HG02970 (cell line): ENCODE results near the gene VAMP8.
"Not testable (repeated sequence)": the region's sequence is repeated elsewhere in the genome, so short reads cannot be mapped to it uniquely, and the experiment has no call there.

Experiments used
- ATAC-seq: cut with Tn5 transposase; IDR thresholded peaks from one replicate; pipeline ENCODE4 v1.9.1; 2021; ENCODE audit warnings: mild to moderate bottlenecking, moderate library complexity, moderate number of reproducible peaks; ENCODE audit not compliant: unreplicated experiment, low FRiP score

VAMP8 gene

GRCh38 chr2:85577386-85578242, at the start of gene VAMP8:
Gene VAMP8 (plus strand): TSS chr2:85577586. CDS start chr2:85577647, 61 bp downstream.
- ATAC-seq = no peak

GRCh38 chr2:85527787-85528186, 49.6 kb upstream of the VAMP8 start:
- ATAC-seq = no peak

GRCh38 chr2:85528355-85528754, 49.0 kb upstream of the VAMP8 start:
- no peak for ATAC-seq

GRCh38 chr2:85529809-85530208, 47.6 kb upstream of the VAMP8 start:
- ATAC-seq = no peak

GRCh38 chr2:85531589-85531988, 45.8 kb upstream of the VAMP8 start:
- no peak for ATAC-seq

GRCh38 chr2:85534099-85534498, 43.3 kb upstream of the VAMP8 start:
- ATAC-seq = no peak

- no peak for ATAC-seq
Measured at GRCh38 chr2:85534881-85535280, 42.5 kb upstream of the VAMP8 start.

GRCh38 chr2:85536479-85536878, 40.9 kb upstream of the VAMP8 start:
- ATAC-seq = no peak

- ATAC-seq = no peak
Measured at GRCh38 chr2:85537600-85538506, 39.5 kb upstream of the VAMP8 start.

- peak; percentile 74 for ATAC-seq
Measured at GRCh38 chr2:85538507-85539360, 38.7 kb upstream of the VAMP8 start, which contains the start of gene MAT2A. Gene MAT2A (plus strand): TSS chr2:85539168. CDS start chr2:85539288, 120 bp downstream.

- ATAC-seq = peak; percentile 42
Measured at GRCh38 chr2:85539361-85540132, 37.8 kb upstream of the VAMP8 start.

- no peak for ATAC-seq
Measured at GRCh38 chr2:85540133-85540648, 37.2 kb upstream of the VAMP8 start.

- ATAC-seq = no peak
Measured at GRCh38 chr2:85541262-85541661, 36.1 kb upstream of the VAMP8 start.

GRCh38 chr2:85541753-85542457, 35.5 kb upstream of the VAMP8 start:
- no peak for ATAC-seq

GRCh38 chr2:85542777-85543176, 34.6 kb upstream of the VAMP8 start:
- ATAC-seq = no peak

GRCh38 chr2:85544254-85544691, 33.1 kb upstream of the VAMP8 start:
- ATAC-seq = not testable (repeated sequence)

- not testable (repeated sequence) for ATAC-seq
Measured at GRCh38 chr2:85544915-85545779, 32.2 kb upstream of the VAMP8 start.

- ATAC-seq = no peak
Measured at GRCh38 chr2:85545780-85546240, 31.6 kb upstream of the VAMP8 start.
